Panc1 (cell line): ENCODE measurements around the gene SBK2. TPM values are rescaled to one million over a fixed set of nuclear protein-coding genes. Genes with fewer than 3 reads are reported as not detected.
A peak's percentile ranks its signal among the peaks of the same experiment; 100 is the strongest.

Experiments used
- ATAC-seq: fragments of 200-7000 bp; cut with Tn5 transposase; 2 replicates; pipeline ENCODE4 v1.9.1; 2020; ENCODE audit warnings: mild to moderate bottlenecking, moderate library complexity
- BruUV-seq: library from RNA; stranded (reverse); fragments of 400-500 nt; replicated peaks from 2 replicates; lab custom pipeline; 2021; lab: Mats Ljungman, UMichigan
- CTCF ChIA-PET: fragments of 300-600 bp; sonication (Branson Sonifier 250); formaldehyde crosslinking; loops from one replicate; lab custom pipeline; 2022; ENCODE audit warnings: antibody characterized with exemption; lab: Charles Lee
- POLR2A ChIA-PET: fragments of 300-600 bp; sonication (Branson Sonifier 250); formaldehyde crosslinking; loops from one replicate; lab custom pipeline; 2022; ENCODE audit warnings: antibody characterized with exemption; lab: Charles Lee
- DNase-seq: peaks from one replicate; pipeline ENCODE4 v3.0.0-alpha.2; 2010; ENCODE audit warnings: low read depth, low spot score
- H3K27ac ChIP-seq: 2 replicates; pipeline ENCODE4 v1.5.1; 2011; ENCODE audit warnings: mild to moderate bottlenecking, low read length, inconsistent platforms
- H3K27me3 ChIP-seq: fragments of 200-500 bp; sonication (Bioruptor generic); 2 replicates; pipeline ENCODE4 v1.6.0; 2014; ENCODE audit warnings: low read length, inconsistent platforms; ENCODE audit not compliant: control insufficient read depth, insufficient read depth
- H3K36me3 ChIP-seq: fragments of 200-500 bp; sonication (Bioruptor generic); 2 replicates; pipeline ENCODE4 v1.5.1; 2014; ENCODE audit warnings: inconsistent platforms, mild to moderate bottlenecking, low read length, moderate library complexity; ENCODE audit not compliant: control insufficient read depth, insufficient read depth
- H3K4me1 ChIP-seq: 2 replicates; pipeline ENCODE4 v1.5.1; 2011; ENCODE audit warnings: inconsistent platforms, mild to moderate bottlenecking, low read length, moderate library complexity; ENCODE audit not compliant: control insufficient read depth, insufficient read depth
- H3K4me3 ChIP-seq, 2 experiments: 2 replicates each; pipeline ENCODE4 v1.5.1; 2011 to 2012; ENCODE audit warnings: low read depth in 2 of 2, low read length in 2 of 2, mild to moderate bottlenecking in 2 of 2, inconsistent platforms in 1 of 2, moderate library complexity in 1 of 2
- H3K9me3 ChIP-seq: fragments of 200-500 bp; sonication (Bioruptor generic); 2 replicates; pipeline ENCODE4 v1.5.1; 2014; ENCODE audit warnings: low read depth, mild to moderate bottlenecking, inconsistent platforms, low read length, moderate library complexity; ENCODE audit not compliant: control insufficient read depth, insufficient read depth
- CTCF ChIP-seq: fragments of 450-650 bp; IDR thresholded peaks from 2 replicates; pipeline ENCODE4 v1.5.1; 2017; ENCODE audit warnings: mild to moderate bottlenecking
- POLR2AphosphoS5 ChIP-seq: IDR thresholded peaks from 2 replicates; pipeline ENCODE4 v1.6.1; 2012; ENCODE audit warnings: mild to moderate bottlenecking, low read depth, low read length, moderate library complexity
- SIN3A ChIP-seq: IDR thresholded peaks from 2 replicates; pipeline ENCODE4 v1.6.1; 2012; ENCODE audit warnings: low read depth, mild to moderate bottlenecking, low read length, moderate library complexity, borderline replicate concordance; ENCODE audit not compliant: insufficient read depth
- TCF7L2 ChIP-seq: IDR thresholded peaks from 2 replicates; pipeline ENCODE4 v1.6.1; 2011; ENCODE audit warnings: mild to moderate bottlenecking, low read depth, low read length, inconsistent platforms
- in situ Hi-C: cut with HindIII; loops from 2 replicates; pipeline ENCODE4 v1.10.0; 2016; ENCODE audit warnings: low sequenced_read_pairs, low pct_unique_long_range_greater_than_20kb
- intact Hi-C: fragments of 100-400 bp; cut with micrococcal nuclease; formaldehyde crosslinking; loops from one replicate; pipeline ENCODE4 v1.10.0; 2022; ENCODE audit not compliant: unreplicated experiment
- total RNA-seq: library from RNA; stranded (reverse); gene quantifications from one replicate; pipeline ENCODE4 v1.2.1, GENCODE V29; 2021; ENCODE audit not compliant: unreplicated experiment
- TF ChIP-seq, protein P1 (sequence below), 2 experiments: IDR thresholded peaks; 2 replicates each; pipeline ENCODE4 v1.6.1; 2011 to 2012; ENCODE audit warnings: low read depth in 2 of 2, control low read depth in 1 of 2, low read length in 1 of 2, mild to moderate bottlenecking in 1 of 2, moderate library complexity in 1 of 2; ENCODE audit not compliant: insufficient read depth in 1 of 2

The SBK2 gene
- total RNA-seq, 1 experiment from 2014 or later = 0.69 TPM

DNA sequence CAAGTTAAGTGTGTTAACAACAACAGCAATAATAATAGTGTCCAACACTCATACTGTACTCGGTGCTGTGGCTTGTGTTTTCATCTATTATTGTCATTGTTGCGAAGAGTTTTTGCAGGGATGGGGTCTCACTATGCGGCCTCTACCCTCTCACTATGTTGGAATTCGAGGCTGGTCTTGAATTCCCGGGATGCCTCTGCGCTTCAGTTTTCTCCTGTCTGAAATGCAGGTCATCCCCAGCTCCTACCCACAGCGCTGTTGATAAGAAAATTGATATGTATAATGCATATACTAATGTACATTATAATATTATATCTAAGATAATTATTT, 13.4 kb upstream of the SBK2 start:
- H3K4me3 ChIP-seq = peak overlapping the region; percentile 37 to 48
- no peaks in the 10 kb centered on the region for H3K27me3 ChIP-seq
- no peaks in the 10 kb centered on the region for H3K36me3 ChIP-seq
- DNase-seq = no peak
- ChIA-PET POLR2A (no interaction called here), CTCF (no interaction called here)
- intact Hi-C loops = no loop called here
- H3K4me1 ChIP-seq = peaks cover 56% of the 10 kb centered on the region
- BruUV-seq = no TSS peak
- in situ Hi-C loops = no loop called here
- H3K27ac ChIP-seq = peak overlapping the region; percentile 94
- H3K9me3 ChIP-seq = no peaks in the 10 kb centered on the region
- ATAC-seq = no peak
- TF ChIP-seq CTCF = no peak
- TF ChIP-seq POLR2AphosphoS5 = no peak
- TF ChIP-seq TCF7L2 = no peak
- TF ChIP-seq SIN3A = no peak
- TF ChIP-seq, protein P1, sequence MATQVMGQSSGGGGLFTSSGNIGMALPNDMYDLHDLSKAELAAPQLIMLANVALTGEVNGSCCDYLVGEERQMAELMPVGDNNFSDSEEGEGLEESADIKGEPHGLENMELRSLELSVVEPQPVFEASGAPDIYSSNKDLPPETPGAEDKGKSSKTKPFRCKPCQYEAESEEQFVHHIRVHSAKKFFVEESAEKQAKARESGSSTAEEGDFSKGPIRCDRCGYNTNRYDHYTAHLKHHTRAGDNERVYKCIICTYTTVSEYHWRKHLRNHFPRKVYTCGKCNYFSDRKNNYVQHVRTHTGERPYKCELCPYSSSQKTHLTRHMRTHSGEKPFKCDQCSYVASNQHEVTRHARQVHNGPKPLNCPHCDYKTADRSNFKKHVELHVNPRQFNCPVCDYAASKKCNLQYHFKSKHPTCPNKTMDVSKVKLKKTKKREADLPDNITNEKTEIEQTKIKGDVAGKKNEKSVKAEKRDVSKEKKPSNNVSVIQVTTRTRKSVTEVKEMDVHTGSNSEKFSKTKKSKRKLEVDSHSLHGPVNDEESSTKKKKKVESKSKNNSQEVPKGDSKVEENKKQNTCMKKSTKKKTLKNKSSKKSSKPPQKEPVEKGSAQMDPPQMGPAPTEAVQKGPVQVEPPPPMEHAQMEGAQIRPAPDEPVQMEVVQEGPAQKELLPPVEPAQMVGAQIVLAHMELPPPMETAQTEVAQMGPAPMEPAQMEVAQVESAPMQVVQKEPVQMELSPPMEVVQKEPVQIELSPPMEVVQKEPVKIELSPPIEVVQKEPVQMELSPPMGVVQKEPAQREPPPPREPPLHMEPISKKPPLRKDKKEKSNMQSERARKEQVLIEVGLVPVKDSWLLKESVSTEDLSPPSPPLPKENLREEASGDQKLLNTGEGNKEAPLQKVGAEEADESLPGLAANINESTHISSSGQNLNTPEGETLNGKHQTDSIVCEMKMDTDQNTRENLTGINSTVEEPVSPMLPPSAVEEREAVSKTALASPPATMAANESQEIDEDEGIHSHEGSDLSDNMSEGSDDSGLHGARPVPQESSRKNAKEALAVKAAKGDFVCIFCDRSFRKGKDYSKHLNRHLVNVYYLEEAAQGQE (IDR thresholded peaks at IDR 0.05; ENCODE audit: insufficient read depth in 1 of 2, low read depth in 2 of 2, low read length in 1 of 2) = no peak

GRCh38 chr19:55549500-55550320, 12.8 kb upstream of the SBK2 start:
- peak; percentile 67; the same call in 1 of the 2 replicates for TF ChIP-seq POLR2AphosphoS5
- TF ChIP-seq, protein P1 (IDR thresholded peaks at IDR 0.05; ENCODE audit: insufficient read depth in 1 of 2, low read depth in 2 of 2, low read length in 1 of 2) = 0 out of 4 replicates have a peak, but pooled peaks of 1 of the 2 experiments have one; percentile 46
- 0 out of 2 replicates have a peak, but pooled peaks have one; percentile 31 for TF ChIP-seq TCF7L2
- TF ChIP-seq SIN3A = 0 out of 2 replicates have a peak, but pooled peaks have one; percentile 47
- TF ChIP-seq CTCF = no peak
- ChIA-PET POLR2A (interaction anchor here (0.7 to 0.9 kb wide), 2 partner anchors 11 to 49 kb away, joined by 3 to 12 read pairs; partner anchors contain the start of gene FIZ1), CTCF (no interaction called here)
- in situ Hi-C loops = no loop called here
- peak overlapping the region; percentile 94 for H3K27ac ChIP-seq
- no peaks in the 10 kb centered on the region for H3K27me3 ChIP-seq
- peak; percentile 87 for DNase-seq
- no TSS peak for BruUV-seq
- no peaks in the 10 kb centered on the region for H3K36me3 ChIP-seq
- intact Hi-C loops = loop anchor here (5.0 kb wide), 1 partner anchor 33 kb away; the partner anchor contains the start of gene ZNF579
- peak; percentile 69 for ATAC-seq
- H3K4me3 ChIP-seq = peak overlapping the region; percentile 37 to 48
- H3K9me3 ChIP-seq = no peaks in the 10 kb centered on the region
- peaks cover 62% of the 10 kb centered on the region for H3K4me1 ChIP-seq
